BE2C (cell line): ENCODE measurements around the gene JPH3.

Experiments
- DNase-seq: peaks from one replicate; pipeline ENCODE4 v3.0.0-alpha.2; 2020
- H3K27me3 ChIP-seq: fragments of 250-450 bp; sonication (Bioruptor Pico); 2 replicates; pipeline ENCODE4 v1.5.1; 2020; ENCODE audit warnings: mild to moderate bottlenecking
- H3K36me3 ChIP-seq: fragments of 250-450 bp; sonication (Bioruptor Pico); 2 replicates; pipeline ENCODE4 v1.5.1; 2020; ENCODE audit warnings: mild to moderate bottlenecking
- H3K4me1 ChIP-seq: fragments of 250-450 bp; sonication (Bioruptor Pico); 2 replicates; pipeline ENCODE4 v1.5.1; 2020
- H3K4me3 ChIP-seq: 2 replicates; pipeline ENCODE4 v1.5.1; 2011; ENCODE audit warnings: low read depth, low read length
- H3K9me3 ChIP-seq: fragments of 250-450 bp; sonication (Bioruptor Pico); 2 replicates; pipeline ENCODE4 v1.5.1; 2020
- CTCF ChIP-seq: IDR thresholded peaks from 2 replicates; pipeline ENCODE4 v1.5.1; 2012; ENCODE audit warnings: mild to moderate bottlenecking, low read depth, low read length

The JPH3 gene

GRCh38 chr16:87584975-87585374, 17.3 kb upstream of the JPH3 start:
- Histone ChIP-seq H3K36me3 (no peaks in the 10 kb centered on the region), H3K9me3 (no peaks in the 10 kb centered on the region), H3K4me1 (peaks cover 23% of the 10 kb centered on the region), H3K27me3 (no peaks in the 10 kb centered on the region), H3K4me3 (no peak overlapping the region)
- TF ChIP-seq CTCF, result no peak
- DNase-seq, result no peak

- no peak for TF ChIP-seq CTCF
- no peaks in the 10 kb centered on the region for H3K9me3 ChIP-seq
- H3K36me3 ChIP-seq, result no peaks in the 10 kb centered on the region
- peaks cover 23% of the 10 kb centered on the region for H3K4me1 ChIP-seq
- DNase-seq, result no peak
- no peak overlapping the region for H3K4me3 ChIP-seq
- no peaks in the 10 kb centered on the region for H3K27me3 ChIP-seq
Measured at GRCh38 chr16:87585442-87586200, 16.7 kb upstream of the JPH3 start.

- Histone ChIP-seq H3K36me3 (no peaks in the 10 kb centered on the region), H3K9me3 (no peaks in the 10 kb centered on the region), H3K4me1 (peaks cover 17% of the 10 kb centered on the region), H3K4me3 (no peak overlapping the region), H3K27me3 (no peaks in the 10 kb centered on the region; the same call in 1 of the 2 replicates)
- no peak for TF ChIP-seq CTCF
- no peak for DNase-seq
Measured at GRCh38 chr16:87586201-87586782, 16.0 kb upstream of the JPH3 start.

GRCh38 chr16:87587636-87588035, 14.7 kb upstream of the JPH3 start:
- DNase-seq, result no peak
- H3K36me3 ChIP-seq, result no peaks in the 10 kb centered on the region
- peaks cover 7% of the 10 kb centered on the region; the same call in 1 of the 2 replicates for H3K27me3 ChIP-seq

GRCh38 chr16:87592018-87592712, 10.1 kb upstream of the JPH3 start:
- Histone ChIP-seq H3K36me3 (no peaks in the 10 kb centered on the region), H3K9me3 (no peaks in the 10 kb centered on the region), H3K27me3 (peaks cover 26% of the 10 kb centered on the region), H3K4me1 (no peaks in the 10 kb centered on the region), H3K4me3 (no peak overlapping the region)
- TF ChIP-seq CTCF, result no peak
- DNase-seq, result no peak

More at GRCh38 chr16:87587636-87588035, 14.7 kb upstream of the JPH3 start:
- Histone ChIP-seq H3K4me3 (no peak overlapping the region), H3K4me1 (peaks cover 4% of the 10 kb centered on the region), H3K9me3 (no peaks in the 10 kb centered on the region)
- no peak for TF ChIP-seq CTCF

GRCh38 chr16:87593710-87594258, 8.5 kb upstream of the JPH3 start:
- Histone ChIP-seq H3K9me3 (no peaks in the 10 kb centered on the region; the same call in 1 of the 2 replicates), H3K4me3 (no peak overlapping the region), H3K27me3 (peaks cover 26% of the 10 kb centered on the region), H3K36me3 (no peaks in the 10 kb centered on the region), H3K4me1 (no peaks in the 10 kb centered on the region)
- DNase-seq, result no peak
- no peak for TF ChIP-seq CTCF
